GM19351 (cell line): ENCODE results near the gene CHGA.

Experiments used
- ATAC-seq: cut with Tn5 transposase; IDR thresholded peaks from one replicate; pipeline ENCODE4 v1.9.1; 2021; ENCODE audit warnings: mild to moderate bottlenecking, moderate library complexity; ENCODE audit not compliant: unreplicated experiment

CHGA gene

GRCh38 chr14:92903359-92903758, 19.6 kb upstream of the CHGA start:
- no peak for ATAC-seq

GRCh38 chr14:92905667-92906066, 17.3 kb upstream of the CHGA start:
- ATAC-seq: no peak

- ATAC-seq: no peak
These were observed 16.5 kb upstream of the CHGA start for GRCh38 chr14:92906420-92906819.

GRCh38 chr14:92906823-92907222, 16.1 kb upstream of the CHGA start:
- no peak for ATAC-seq

GRCh38 chr14:92907316-92907911, 15.5 kb upstream of the CHGA start:
- ATAC-seq: no peak

- no peak for ATAC-seq
These were observed 8.8 kb upstream of the CHGA start for GRCh38 chr14:92914087-92914656.

- no peak for ATAC-seq
These were observed 6.7 kb upstream of the CHGA start for GRCh38 chr14:92916201-92916600.

GRCh38 chr14:92917041-92917940, 5.7 kb upstream of the CHGA start:
- ATAC-seq: no peak

GRCh38 chr14:92917956-92918355, 5.0 kb upstream of the CHGA start:
- ATAC-seq: no peak

GRCh38 chr14:92920001-92920400, 2.9 kb upstream of the CHGA start:
- no peak for ATAC-seq

- no peak for ATAC-seq
These were observed 705 bp upstream of the CHGA start for GRCh38 chr14:92922155-92922735.

GRCh38 chr14:92923744-92924103, 774 bp downstream of the CHGA start:
- no peak for ATAC-seq

GRCh38 chr14:92924247-92924646, 1.3 kb downstream of the CHGA start:
- ATAC-seq: no peak

- no peak for ATAC-seq
These were observed 2.5 kb downstream of the CHGA start for GRCh38 chr14:92925446-92925845.

GRCh38 chr14:92926180-92926845, 3.4 kb downstream of the CHGA start:
- no peak for ATAC-seq

- ATAC-seq: no peak
These were observed 4.0 kb downstream of the CHGA start for GRCh38 chr14:92926931-92927330.

GRCh38 chr14:92927349-92928257, 4.7 kb downstream of the CHGA start:
- no peak for ATAC-seq

- ATAC-seq: no peak
These were observed 5.3 kb downstream of the CHGA start for GRCh38 chr14:92928258-92928629.

GRCh38 chr14:92928961-92929688, 6.2 kb downstream of the CHGA start:
- no peak for ATAC-seq
